GM20000 (cell line): Measurements from ENCODE around the gene TIAL1.
"Not testable (repeated sequence)": the region's sequence is repeated elsewhere in the genome, so short reads cannot be mapped to it uniquely, and the experiment has no call there.

Experiments used
- DNase-seq: peaks from one replicate; pipeline ENCODE4 v3.0.0; 2012; ENCODE audit warnings: low spot score
- CTCF ChIP-seq: IDR thresholded peaks from 2 replicates; pipeline ENCODE4 v1.5.1; 2012; ENCODE audit warnings: mild to moderate bottlenecking, control low read depth; ENCODE audit errors: extremely low read depth, missing control alignments

TIAL1 gene

GRCh38 chr10:119533473-119533872 lies 63.3 kb downstream of the TIAL1 start:
- no peak for TF ChIP-seq CTCF
- DNase-seq = no peak

GRCh38 chr10:119532791-119533190 lies 64.0 kb downstream of the TIAL1 start:
- not testable (repeated sequence) for DNase-seq

GRCh38 chr10:119532251-119532650 lies 64.5 kb downstream of the TIAL1 start:
- not testable (repeated sequence) for DNase-seq

- no peak for TF ChIP-seq CTCF
- no peak for DNase-seq
Measured at GRCh38 chr10:119531067-119531466, 65.7 kb downstream of the TIAL1 start.

- DNase-seq = not testable (repeated sequence)
Measured at GRCh38 chr10:119528663-119529237, 68.0 kb downstream of the TIAL1 start.

GRCh38 chr10:119526621-119527592 lies 69.9 kb downstream of the TIAL1 start:
- no peak for DNase-seq
- no peak for TF ChIP-seq CTCF

GRCh38 chr10:119526149-119526548 lies 70.6 kb downstream of the TIAL1 start:
- no peak for DNase-seq
- TF ChIP-seq CTCF = no peak

GRCh38 chr10:119525116-119525515 lies 71.6 kb downstream of the TIAL1 start:
- no peak for TF ChIP-seq CTCF
- DNase-seq = no peak

GRCh38 chr10:119524720-119525070 lies 72.1 kb downstream of the TIAL1 start:
- no peak for DNase-seq

More at GRCh38 chr10:119524720-119525070, 72.1 kb downstream of the TIAL1 start:
- TF ChIP-seq CTCF = no peak
